Hepatocyte (in vitro differentiated cells): ENCODE data around the gene C19orf12. TPM values are rescaled to one million over a fixed set of nuclear protein-coding genes. Genes with fewer than 3 reads are reported as not detected.

Experiments
- DNase-seq: peaks from one replicate; pipeline ENCODE4 v3.0.0-alpha.2; 2016; ENCODE audit warnings: low spot score
- H2AFZ ChIP-seq: fragments of 200-600 bp; sonication (generic); 2 replicates; pipeline ENCODE4 v1.6.0; 2016; ENCODE audit warnings: antibody characterized with exemption, mild to moderate bottlenecking
- H3K27ac ChIP-seq: fragments of 200-600 bp; sonication (generic); 2 replicates; pipeline ENCODE4 v1.5.1; 2016; ENCODE audit warnings: mild to moderate bottlenecking
- H3K27me3 ChIP-seq: fragments of 200-600 bp; sonication (generic); 2 replicates; pipeline ENCODE4 v1.6.1; 2016
- H3K36me3 ChIP-seq: fragments of 200-600 bp; sonication (generic); replicated peaks from 2 replicates; pipeline ENCODE4 v1.5.1; 2016; ENCODE audit warnings: low read depth; ENCODE audit not compliant: insufficient read depth
- H3K4me1 ChIP-seq: fragments of 200-600 bp; sonication (generic); 2 replicates; pipeline ENCODE4 v1.5.1; 2016; ENCODE audit warnings: mild to moderate bottlenecking, moderate library complexity; ENCODE audit not compliant: insufficient read depth
- H3K4me2 ChIP-seq: fragments of 200-600 bp; sonication (generic); 2 replicates; pipeline ENCODE4 v1.6.0; 2016
- H3K4me3 ChIP-seq: fragments of 200-600 bp; sonication (generic); 2 replicates; pipeline ENCODE4 v1.5.1; 2016; ENCODE audit warnings: mild to moderate bottlenecking
- H3K79me2 ChIP-seq: fragments of 200-600 bp; sonication (generic); 2 replicates; pipeline ENCODE4 v1.6.0; 2017; ENCODE audit warnings: mild to moderate bottlenecking
- H3K9me2 ChIP-seq: fragments of 200-600 bp; sonication (generic); replicated peaks from 2 replicates; pipeline ENCODE4 v1.6.0; 2017; ENCODE audit warnings: mild to moderate bottlenecking; ENCODE audit not compliant: insufficient read depth
- H3K9me3 ChIP-seq: fragments of 200-600 bp; sonication (generic); 2 replicates; pipeline ENCODE4 v1.5.1; 2016; ENCODE audit warnings: low read depth, mild to moderate bottlenecking
- H4K20me1 ChIP-seq: fragments of 200-600 bp; sonication (generic); 2 replicates; pipeline ENCODE4 v1.6.0; 2016; ENCODE audit warnings: mild to moderate bottlenecking; ENCODE audit not compliant: insufficient read depth, poor library complexity, severe bottlenecking
- CTCF ChIP-seq: fragments of 200-600 bp; sonication (generic); IDR thresholded peaks from 2 replicates; pipeline ENCODE4 v1.5.1; 2016; ENCODE audit warnings: antibody characterized with exemption, mild to moderate bottlenecking; ENCODE audit not compliant: poor library complexity
- EZH2 ChIP-seq: fragments of 200-600 bp; sonication (generic); IDR thresholded peaks from 2 replicates; pipeline ENCODE4 v1.6.1; 2016; ENCODE audit warnings: antibody characterized with exemption, mild to moderate bottlenecking, borderline replicate concordance
- EZH2phosphoT487 ChIP-seq: fragments of 200-600 bp; sonication (generic); IDR thresholded peaks from one replicate; pipeline ENCODE4 v1.6.1; 2018; ENCODE audit warnings: antibody characterized with exemption, mild to moderate bottlenecking, low read depth, moderate library complexity; ENCODE audit not compliant: unreplicated experiment, severe bottlenecking
- WGBS: methylation state at CpG from one replicate; pipeline ENCODE4 v1.1.6; 2016; ENCODE audit warnings: low lambda C conversion rate; ENCODE audit errors: missing lambda C conversion rate; 5-methylcytosine and 5-hydroxymethylcytosine counted together
- polyA plus RNA-seq: library from polyadenylated mRNA; unstranded; fragments of >200 nt; fragmentation: Nextera tagmentation; extraction: Ambion mirVana; gene quantifications from 2 replicates; pipeline ENCODE4 v1.2.1, GENCODE V29; 2016
- total RNA-seq: library from RNA; depleted of rRNA; stranded (reverse); fragments of >200 nt; gene quantifications from 2 replicates; pipeline ENCODE4 v1.2.3, GENCODE V29; 2014

The C19orf12 gene
- total and polyA plus RNA-seq, 2 experiments from 2014 or later, result 41.5 to 57.2 TPM

GRCh38 chr19:29743681-29744080, 28.6 kb upstream of the C19orf12 start:
- H3K4me3 ChIP-seq, result no peak overlapping the region

GRCh38 chr19:29741776-29742175, 26.7 kb upstream of the C19orf12 start:
- no peak overlapping the region for H3K4me3 ChIP-seq
- H4K20me1 ChIP-seq, result no peaks in the 10 kb centered on the region
- no peaks in the 10 kb centered on the region for H3K36me3 ChIP-seq
- no peaks in the 10 kb centered on the region for H3K9me2 ChIP-seq
- H3K4me1 ChIP-seq, result no peaks in the 10 kb centered on the region
- no peak for DNase-seq
- H3K79me2 ChIP-seq, result no peaks in the 10 kb centered on the region
- no peaks in the 10 kb centered on the region for H3K9me3 ChIP-seq
- WGBS, result 47% methylated on average over 5 of the region's 5 CpGs
- H3K4me2 ChIP-seq, result no peak overlapping the region
- TF ChIP-seq CTCF, result no peak
- TF ChIP-seq EZH2, result no peak
- no peak for TF ChIP-seq EZH2phosphoT487
- H2AFZ ChIP-seq, result no peak overlapping the region
- no peaks in the 10 kb centered on the region for H3K27me3 ChIP-seq
- H3K27ac ChIP-seq, result no peak overlapping the region

More at GRCh38 chr19:29743681-29744080, 28.6 kb upstream of the C19orf12 start:
- no peak overlapping the region for H3K4me2 ChIP-seq
- H3K27me3 ChIP-seq, result no peaks in the 10 kb centered on the region
- no peaks in the 10 kb centered on the region for H3K36me3 ChIP-seq
- H3K79me2 ChIP-seq, result no peaks in the 10 kb centered on the region
- no peaks in the 10 kb centered on the region for H3K9me2 ChIP-seq
- no peak for DNase-seq
- no peaks in the 10 kb centered on the region for H4K20me1 ChIP-seq
- TF ChIP-seq CTCF (no peak), EZH2phosphoT487 (no peak), EZH2 (no peak)
- H3K4me1 ChIP-seq, result no peaks in the 10 kb centered on the region
- no peak overlapping the region for H2AFZ ChIP-seq
- no peak overlapping the region for H3K27ac ChIP-seq
- H3K9me3 ChIP-seq, result no peaks in the 10 kb centered on the region

DNA sequence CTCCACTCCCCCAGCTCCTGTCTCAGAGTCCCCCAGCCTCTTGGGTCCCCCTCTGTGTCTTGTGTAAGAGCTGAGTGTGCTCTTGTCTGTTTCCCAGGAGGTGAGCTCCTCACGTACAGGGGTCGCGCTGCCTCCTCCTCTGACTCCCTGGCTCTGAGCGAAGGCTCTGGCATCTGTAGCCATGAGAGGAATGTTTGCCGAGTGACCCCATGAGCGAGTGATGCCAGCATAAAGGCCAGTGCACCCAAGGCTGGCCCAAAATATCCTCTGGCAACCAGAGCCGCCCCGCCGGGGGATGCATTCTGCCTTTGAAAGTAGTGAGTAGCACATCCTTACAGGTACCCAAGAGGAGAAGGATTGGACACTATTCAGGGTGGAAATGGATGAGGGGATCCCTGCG, 26.2 kb upstream of the C19orf12 start:
- no peaks in the 10 kb centered on the region for H3K9me3 ChIP-seq
- H3K9me2 ChIP-seq, result no peaks in the 10 kb centered on the region
- no peaks in the 10 kb centered on the region for H3K36me3 ChIP-seq
- no peak overlapping the region for H2AFZ ChIP-seq
- WGBS, result 90% methylated on average over 10 of the region's 10 CpGs
- H3K79me2 ChIP-seq, result no peaks in the 10 kb centered on the region
- H4K20me1 ChIP-seq, result no peaks in the 10 kb centered on the region
- H3K4me3 ChIP-seq, result no peak overlapping the region
- no peak for TF ChIP-seq CTCF
- no peak for TF ChIP-seq EZH2phosphoT487
- no peak for TF ChIP-seq EZH2
- no peak overlapping the region for H3K27ac ChIP-seq
- H3K27me3 ChIP-seq, result no peaks in the 10 kb centered on the region
- no peak for DNase-seq
- H3K4me1 ChIP-seq, result no peaks in the 10 kb centered on the region
- H3K4me2 ChIP-seq, result no peak overlapping the region

DNA sequence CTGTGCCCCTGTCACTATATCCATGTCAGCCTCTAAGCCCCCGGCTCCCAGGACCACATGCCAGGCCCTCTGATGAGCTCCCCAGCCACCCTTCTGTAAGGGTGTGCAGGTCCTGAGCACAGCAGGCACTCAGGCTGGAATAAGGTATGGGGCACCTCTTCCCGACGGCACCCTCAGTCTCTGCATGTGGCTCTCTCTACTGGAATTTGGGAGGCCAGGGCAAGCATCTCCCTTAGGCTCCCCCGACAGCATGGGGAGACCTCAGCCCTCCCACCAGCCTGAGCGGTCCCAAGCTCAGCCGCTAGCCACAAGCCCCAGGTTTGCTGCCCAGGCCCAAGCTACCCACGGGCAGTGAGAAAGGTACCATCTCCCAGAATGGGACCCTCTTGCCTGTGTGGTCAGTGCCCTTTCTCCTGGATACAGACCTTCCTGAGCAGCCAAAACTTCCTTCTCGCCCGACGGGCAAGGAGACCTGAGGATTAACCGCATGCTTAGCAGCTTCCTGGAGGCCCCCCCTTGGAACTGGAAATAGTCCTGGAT, 22.5 kb upstream of the C19orf12 start:
- H3K4me2 ChIP-seq, result no peak overlapping the region
- 88% methylated on average over 11 of the region's 11 CpGs for WGBS
- H3K27me3 ChIP-seq, result no peaks in the 10 kb centered on the region
- TF ChIP-seq CTCF (no peak), EZH2 (no peak), EZH2phosphoT487 (no peak)
- no peaks in the 10 kb centered on the region for H3K9me3 ChIP-seq
- DNase-seq, result no peak
- H3K4me3 ChIP-seq, result no peak overlapping the region
- no peaks in the 10 kb centered on the region for H3K79me2 ChIP-seq
- no peaks in the 10 kb centered on the region for H3K36me3 ChIP-seq
- no peaks in the 10 kb centered on the region for H3K9me2 ChIP-seq
- H3K4me1 ChIP-seq, result no peaks in the 10 kb centered on the region
- no peak overlapping the region for H2AFZ ChIP-seq
- H4K20me1 ChIP-seq, result no peaks in the 10 kb centered on the region
- H3K27ac ChIP-seq, result no peak overlapping the region
